SKM-1 (cell line): Measurements from ENCODE around the gene RBM23.
"Not testable (repeated sequence)": the region's sequence is repeated elsewhere in the genome, so short reads cannot be mapped to it uniquely, and the experiment has no call there.

Experiments used
- DNase-seq: peaks from one replicate; lab custom pipeline; 2025; ENCODE audit not compliant: unreplicated experiment; lab: John Stamatoyannopoulos, UW

RBM23 gene

GRCh38 chr14:22918804-22919600 lies at the start of gene RBM23:
RBM23 (minus strand) TSS chr14:22919149.
- DNase-seq: peak; percentile 70

- no peak for DNase-seq
Measured at GRCh38 chr14:22966783-22967269, 47.9 kb upstream of the RBM23 start.

GRCh38 chr14:22965916-22966782 lies 47.2 kb upstream of the RBM23 start:
- not testable (repeated sequence) for DNase-seq

- DNase-seq: no peak
Measured at GRCh38 chr14:22962061-22962676, 43.2 kb upstream of the RBM23 start.

- no peak for DNase-seq
Measured at GRCh38 chr14:22955702-22956569, 37.0 kb upstream of the RBM23 start.

GRCh38 chr14:22952418-22952817 lies 33.5 kb upstream of the RBM23 start:
- DNase-seq: no peak

GRCh38 chr14:22951795-22952194 lies 32.8 kb upstream of the RBM23 start:
- DNase-seq: peak; percentile 31

GRCh38 chr14:22945642-22946041 lies 26.7 kb upstream of the RBM23 start:
- no peak for DNase-seq

- no peak for DNase-seq
Measured at GRCh38 chr14:22939684-22940083, 20.7 kb upstream of the RBM23 start.

- no peak for DNase-seq
Measured at GRCh38 chr14:22935156-22935555, 16.2 kb upstream of the RBM23 start.

GRCh38 chr14:22932146-22932545 lies 13.2 kb upstream of the RBM23 start:
- no peak for DNase-seq

- no peak for DNase-seq
Measured at GRCh38 chr14:22929961-22930364, 11.0 kb upstream of the RBM23 start.

GRCh38 chr14:22929104-22929960 lies 10.4 kb upstream of the RBM23 start, which contains the start of gene PRMT5:
PRMT5 (minus strand) TSS chr14:22929376; CDS start chr14:22929361, 15 bp downstream.
- DNase-seq: peak; percentile 83

- no peak for DNase-seq
Measured at GRCh38 chr14:22928237-22929103, 9.5 kb upstream of the RBM23 start.

GRCh38 chr14:22926316-22926715 lies 7.4 kb upstream of the RBM23 start:
- DNase-seq: no peak

- DNase-seq: no peak
Measured at GRCh38 chr14:22925513-22925912, 6.6 kb upstream of the RBM23 start.

- DNase-seq: no peak
Measured at GRCh38 chr14:22923746-22924145, 4.8 kb upstream of the RBM23 start.

GRCh38 chr14:22922294-22922693 lies 3.3 kb upstream of the RBM23 start:
- DNase-seq: no peak
